Measurements from ENCODE around the gene RBMS3.
"Not testable (repeated sequence)": the region's sequence is repeated elsewhere in the genome, so short reads cannot be mapped to it uniquely, and the experiment has no call there.

The RBMS3 gene

GRCh38 chr3:29521293-29521692, 240.4 kb downstream of the RBMS3 start:
- DNase-seq (ENCODE audit: insufficient read length, low spot score) (no peak), FAIRE-seq (no peak)
- TF ChIP-seq CTCF (IDR thresholded peaks at IDR 0.05; ENCODE audit: insufficient read depth, missing control alignments), result no peak

DNA sequence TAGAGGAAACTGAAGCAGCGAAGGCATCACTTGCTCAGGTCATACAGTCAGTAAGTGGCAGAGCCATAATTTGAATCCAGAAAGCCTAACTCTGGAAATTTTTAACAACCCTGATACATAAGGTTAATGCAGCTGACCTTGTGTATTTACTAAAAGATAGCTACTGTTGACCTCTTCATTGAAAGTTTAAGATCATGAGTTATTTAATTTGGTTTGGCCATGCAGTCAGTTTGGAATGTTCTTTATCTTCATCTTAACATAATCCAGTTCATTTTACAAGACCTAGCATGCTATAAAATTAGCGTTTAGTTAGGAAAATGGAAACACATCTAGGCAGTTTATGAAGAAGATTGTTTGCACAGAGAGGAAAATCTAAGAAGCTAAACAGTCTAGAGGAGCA, 240.9 kb downstream of the RBMS3 start:
- DNase-seq (ENCODE audit: insufficient read length, low spot score) (no peak), FAIRE-seq (no peak)
- no peak for TF ChIP-seq CTCF (IDR thresholded peaks at IDR 0.05; ENCODE audit: insufficient read depth, missing control alignments)

DNA sequence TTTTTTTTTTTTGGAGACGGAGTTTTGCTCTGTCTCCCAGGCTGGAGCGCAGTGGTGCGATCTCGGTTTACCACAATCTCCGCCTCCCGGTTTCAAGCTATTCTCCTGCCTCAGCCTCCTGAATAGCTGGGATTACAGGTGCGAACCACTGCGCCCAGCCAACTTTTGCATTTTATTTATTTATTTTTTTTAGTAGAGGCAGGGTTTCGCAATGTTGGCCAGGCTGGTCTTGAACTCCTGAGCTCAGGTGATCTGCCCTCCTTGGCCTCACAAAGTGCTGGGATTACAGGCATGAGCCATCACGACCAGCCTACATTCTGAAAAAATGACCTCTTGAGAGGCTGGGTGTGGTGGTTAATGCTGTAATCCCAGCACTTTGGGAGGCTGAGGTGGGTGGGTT, 243.6 kb downstream of the RBMS3 start:
- FAIRE-seq; DNase-seq (ENCODE audit: insufficient read length, low spot score): not testable (repeated sequence)

- TF ChIP-seq CTCF (IDR thresholded peaks at IDR 0.05; ENCODE audit: insufficient read depth, missing control alignments), result no peak
- no peak for DNase-seq (ENCODE audit: insufficient read length, low spot score)
- FAIRE-seq, result no peak
Observed at GRCh38 chr3:29525254-29525881, 244.5 kb downstream of the RBMS3 start.

DNA sequence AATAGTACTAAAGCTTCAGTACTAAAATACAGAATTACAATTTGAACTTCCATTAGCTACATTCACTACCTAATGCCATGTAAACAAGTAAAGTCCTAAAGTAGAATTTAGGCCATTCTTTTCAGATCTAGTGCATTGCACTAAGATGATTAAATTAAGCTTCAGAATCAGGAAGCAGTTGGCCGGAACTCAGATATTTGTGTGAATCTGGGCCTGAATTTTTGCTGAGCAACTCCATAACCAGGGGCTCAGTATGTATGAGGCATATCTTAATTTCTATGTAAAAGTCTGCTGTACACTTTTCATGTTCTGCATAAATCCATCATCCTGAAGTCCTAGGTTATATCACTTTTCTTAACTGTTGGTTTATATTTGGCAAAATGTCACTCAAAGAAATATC, 246.4 kb downstream of the RBMS3 start:
- FAIRE-seq, result no peak
- DNase-seq (ENCODE audit: insufficient read length, low spot score), result no peak
- TF ChIP-seq CTCF (IDR thresholded peaks at IDR 0.05; ENCODE audit: insufficient read depth, missing control alignments), result no peak

DNA sequence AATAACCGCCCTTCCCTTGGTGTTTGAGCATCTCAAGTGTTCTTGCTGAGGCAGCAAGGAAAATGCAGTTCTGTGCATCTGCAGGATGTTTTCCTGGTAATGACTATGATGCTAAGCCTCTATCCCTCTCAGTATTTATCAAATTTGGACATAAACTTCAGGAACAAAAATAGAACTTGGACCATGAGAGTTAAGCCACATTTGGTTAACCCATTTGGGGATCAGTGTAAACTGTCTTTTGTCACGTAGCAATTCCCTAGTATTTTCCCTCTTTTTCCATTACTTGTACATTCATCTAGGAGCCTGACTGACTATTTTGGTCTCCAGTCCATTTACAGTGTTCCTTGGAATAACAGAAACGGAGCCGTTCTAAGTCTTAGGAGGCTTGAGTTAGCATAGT, 250.8 kb downstream of the RBMS3 start:
- TF ChIP-seq CTCF (IDR thresholded peaks at IDR 0.05; ENCODE audit: insufficient read depth, missing control alignments), result no peak
- FAIRE-seq (no peak), DNase-seq (ENCODE audit: insufficient read length, low spot score) (no peak)

DNA sequence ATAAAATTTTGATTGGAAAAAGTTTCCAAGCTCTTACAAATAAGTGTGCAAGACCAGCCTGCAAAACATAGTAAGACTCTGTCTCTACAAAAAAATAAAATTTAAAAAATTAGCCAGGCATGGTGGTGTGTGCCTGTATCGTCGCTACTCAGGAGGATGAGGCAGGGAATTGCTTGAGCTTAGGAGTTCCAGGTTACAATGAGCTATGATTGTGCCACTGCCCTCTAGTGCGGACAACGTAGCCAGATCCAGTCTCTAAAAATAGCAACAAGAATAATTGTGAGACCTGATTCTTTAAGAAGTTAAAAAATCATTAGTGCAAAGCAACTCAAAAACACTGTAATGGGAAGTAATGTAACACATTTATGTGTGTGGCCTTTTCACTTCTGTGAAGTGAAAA, 251.6 kb downstream of the RBMS3 start:
- no peak for DNase-seq (ENCODE audit: insufficient read length, low spot score)
- no peak for FAIRE-seq
- no peak for TF ChIP-seq CTCF (IDR thresholded peaks at IDR 0.05; ENCODE audit: insufficient read depth, missing control alignments)

DNA sequence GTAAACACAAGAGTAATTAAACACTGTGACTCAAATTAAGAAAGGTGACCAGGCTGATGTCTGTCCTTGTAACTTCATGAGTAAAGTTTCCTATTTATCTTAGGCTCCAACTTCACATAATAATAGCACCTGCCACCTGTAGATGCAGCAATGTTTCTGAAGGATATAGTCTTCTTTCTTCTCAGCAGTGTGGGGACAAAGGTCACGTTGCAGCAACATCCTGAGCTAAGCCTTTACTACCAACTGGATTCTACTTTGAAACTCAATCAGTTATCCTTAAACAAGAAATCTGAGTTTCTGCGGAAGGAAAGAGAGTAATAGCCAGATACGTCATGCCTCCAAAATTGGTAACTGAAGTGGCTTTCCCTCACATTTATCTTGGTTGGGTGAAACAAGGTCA, 253.1 kb downstream of the RBMS3 start:
- DNase-seq (ENCODE audit: insufficient read length, low spot score) (no peak), FAIRE-seq (no peak)
- TF ChIP-seq CTCF (IDR thresholded peaks at IDR 0.05; ENCODE audit: insufficient read depth, missing control alignments), result no peak
